ENCODE measurements around the gene BCL2. TPM values are rescaled to one million over a fixed set of nuclear protein-coding genes. Genes with fewer than 3 reads are reported as not detected.

BCL2 gene
- polyA plus RNA-seq, 1 of the 3 experiments (the other 2 are of a cell fraction): 1.5 TPM

- POLR2A ChIA-PET: interaction anchor here (0.8 kb wide), 1 partner anchor 45 kb away, joined by 3 read pairs; no protein-coding TSS in a partner anchor
- Histone ChIP-seq H3K27me3 (ENCODE audit: insufficient read depth) (no peaks in the 10 kb centered on the region), H4K20me1 (ENCODE audit: insufficient read depth) (no peaks in the 10 kb centered on the region), H3K9ac (no peak overlapping the region), H2AFZ (ENCODE audit: low read depth) (no peak overlapping the region), H3K79me2 (ENCODE audit: insufficient read depth) (no peaks in the 10 kb centered on the region), H3K27ac (ENCODE audit: low read depth in 2 of 2, low read length in 1 of 2) (peak overlapping the region in 1 of 2 experiments; percentile 98; a peak in 2 of 4 replicates), H3F3A (replicated peaks; ENCODE audit: insufficient read depth) (peaks cover 5% of the 10 kb centered on the region), H3K4me2 (no peak overlapping the region), H3K4me3 (ENCODE audit: low read depth in 2 of 2, low read length in 1 of 2) (no peak overlapping the region), H3K9me3 (no peaks in the 10 kb centered on the region), H3K9me2 (no peaks in the 10 kb centered on the region), H3K4me1 (ENCODE audit: control insufficient read depth in 1 of 2, insufficient read depth in 2 of 2, low read depth in 1 of 2, low read length in 1 of 2) (peaks cover 0 to 37% of the 10 kb centered on the region in 2 experiments; a peak in 2 of 4 replicates), H3K36me3 (replicated peaks in 1 of 2; ENCODE audit: control insufficient read depth in 1 of 2, insufficient read depth in 2 of 2, low read length in 1 of 2) (no peaks in the 10 kb centered on the region)
- WGBS (ENCODE audit: low lambda C conversion rate): 86% methylated on average over 4 of the region's 4 CpGs
- TF ChIP-seq TCF12 (IDR thresholded peaks at IDR 0.05): no peak
- TF ChIP-seq YY1 (IDR thresholded peaks at IDR 0.05; ENCODE audit: low read depth): no peak
- TF ChIP-seq FOSL2 (IDR thresholded peaks at IDR 0.05; ENCODE audit: borderline replicate concordance, low read depth): no peak
- TF ChIP-seq, protein P1, sequence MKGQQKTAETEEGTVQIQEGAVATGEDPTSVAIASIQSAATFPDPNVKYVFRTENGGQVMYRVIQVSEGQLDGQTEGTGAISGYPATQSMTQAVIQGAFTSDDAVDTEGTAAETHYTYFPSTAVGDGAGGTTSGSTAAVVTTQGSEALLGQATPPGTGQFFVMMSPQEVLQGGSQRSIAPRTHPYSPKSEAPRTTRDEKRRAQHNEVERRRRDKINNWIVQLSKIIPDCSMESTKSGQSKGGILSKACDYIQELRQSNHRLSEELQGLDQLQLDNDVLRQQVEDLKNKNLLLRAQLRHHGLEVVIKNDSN (IDR thresholded peaks at IDR 0.05; ENCODE audit: borderline replicate concordance, low read depth): no peak
- TF ChIP-seq, protein P2, sequence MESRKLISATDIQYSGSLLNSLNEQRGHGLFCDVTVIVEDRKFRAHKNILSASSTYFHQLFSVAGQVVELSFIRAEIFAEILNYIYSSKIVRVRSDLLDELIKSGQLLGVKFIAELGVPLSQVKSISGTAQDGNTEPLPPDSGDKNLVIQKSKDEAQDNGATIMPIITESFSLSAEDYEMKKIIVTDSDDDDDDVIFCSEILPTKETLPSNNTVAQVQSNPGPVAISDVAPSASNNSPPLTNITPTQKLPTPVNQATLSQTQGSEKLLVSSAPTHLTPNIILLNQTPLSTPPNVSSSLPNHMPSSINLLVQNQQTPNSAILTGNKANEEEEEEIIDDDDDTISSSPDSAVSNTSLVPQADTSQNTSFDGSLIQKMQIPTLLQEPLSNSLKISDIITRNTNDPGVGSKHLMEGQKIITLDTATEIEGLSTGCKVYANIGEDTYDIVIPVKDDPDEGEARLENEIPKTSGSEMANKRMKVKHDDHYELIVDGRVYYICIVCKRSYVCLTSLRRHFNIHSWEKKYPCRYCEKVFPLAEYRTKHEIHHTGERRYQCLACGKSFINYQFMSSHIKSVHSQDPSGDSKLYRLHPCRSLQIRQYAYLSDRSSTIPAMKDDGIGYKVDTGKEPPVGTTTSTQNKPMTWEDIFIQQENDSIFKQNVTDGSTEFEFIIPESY (IDR thresholded peaks at IDR 0.05; ENCODE audit: borderline replicate concordance, low read depth): no peak
- TF ChIP-seq, protein P3, sequence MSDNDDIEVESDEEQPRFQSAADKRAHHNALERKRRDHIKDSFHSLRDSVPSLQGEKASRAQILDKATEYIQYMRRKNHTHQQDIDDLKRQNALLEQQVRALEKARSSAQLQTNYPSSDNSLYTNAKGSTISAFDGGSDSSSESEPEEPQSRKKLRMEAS (IDR thresholded peaks at IDR 0.05; ENCODE audit: low read depth): no peak
- no peak for TF ChIP-seq FOXJ3 (CRISPR knock-in tag; IDR thresholded peaks at IDR 0.05)
- no peak for TF ChIP-seq MXI1 (IDR thresholded peaks at IDR 0.05; ENCODE audit: low read depth, low read length)
- TF ChIP-seq, protein P4, sequence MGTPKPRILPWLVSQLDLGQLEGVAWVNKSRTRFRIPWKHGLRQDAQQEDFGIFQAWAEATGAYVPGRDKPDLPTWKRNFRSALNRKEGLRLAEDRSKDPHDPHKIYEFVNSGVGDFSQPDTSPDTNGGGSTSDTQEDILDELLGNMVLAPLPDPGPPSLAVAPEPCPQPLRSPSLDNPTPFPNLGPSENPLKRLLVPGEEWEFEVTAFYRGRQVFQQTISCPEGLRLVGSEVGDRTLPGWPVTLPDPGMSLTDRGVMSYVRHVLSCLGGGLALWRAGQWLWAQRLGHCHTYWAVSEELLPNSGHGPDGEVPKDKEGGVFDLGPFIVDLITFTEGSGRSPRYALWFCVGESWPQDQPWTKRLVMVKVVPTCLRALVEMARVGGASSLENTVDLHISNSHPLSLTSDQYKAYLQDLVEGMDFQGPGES (IDR thresholded peaks at IDR 0.05; ENCODE audit: low read depth, low read length): no peak
- TF ChIP-seq, protein P5, sequence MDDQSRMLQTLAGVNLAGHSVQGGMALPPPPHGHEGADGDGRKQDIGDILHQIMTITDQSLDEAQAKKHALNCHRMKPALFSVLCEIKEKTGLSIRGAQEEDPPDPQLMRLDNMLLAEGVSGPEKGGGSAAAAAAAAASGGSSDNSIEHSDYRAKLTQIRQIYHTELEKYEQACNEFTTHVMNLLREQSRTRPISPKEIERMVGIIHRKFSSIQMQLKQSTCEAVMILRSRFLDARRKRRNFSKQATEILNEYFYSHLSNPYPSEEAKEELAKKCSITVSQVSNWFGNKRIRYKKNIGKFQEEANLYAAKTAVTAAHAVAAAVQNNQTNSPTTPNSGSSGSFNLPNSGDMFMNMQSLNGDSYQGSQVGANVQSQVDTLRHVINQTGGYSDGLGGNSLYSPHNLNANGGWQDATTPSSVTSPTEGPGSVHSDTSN (IDR thresholded peaks at IDR 0.05): no peak
- no peak for TF ChIP-seq NRF1 (IDR thresholded peaks at IDR 0.05; ENCODE audit: low read depth, low read length)
- no peak for TF ChIP-seq SMC3 (IDR thresholded peaks at IDR 0.05; ENCODE audit: low read depth, low read length)
- TF ChIP-seq GATA2 (CRISPR knock-in tag; IDR thresholded peaks at IDR 0.05): no peak
- no peak for TF ChIP-seq POLR2AphosphoS5 (IDR thresholded peaks at IDR 0.05; ENCODE audit: low read depth, low read length)
- TF ChIP-seq REST (IDR thresholded peaks at IDR 0.05; ENCODE audit: low read depth, low read length): no peak
- no peak for TF ChIP-seq SIN3A (IDR thresholded peaks at IDR 0.05; ENCODE audit: borderline replicate concordance, low read depth, low read length)
- TF ChIP-seq CTCF (IDR thresholded peaks at IDR 0.05): no peak
- TF ChIP-seq TEAD4 (IDR thresholded peaks at IDR 0.05; ENCODE audit: borderline replicate concordance, insufficient read depth): no peak
- no peak for TF ChIP-seq FOXM1 (IDR thresholded peaks at IDR 0.05; ENCODE audit: low read depth)
- CTCF ChIA-PET: interaction anchor here (0.8 to 2.1 kb wide), 6 partner anchors 17 to 147 kb away, joined by 3 to 5 read pairs (median 3); no protein-coding TSS in a partner anchor
- DNase-seq: no peak
Observed at GRCh38 chr18:63271148-63271547, 48.4 kb downstream of the BCL2 start.

Data from SK-N-SH (cell line).